Measurements from ENCODE around the gene MYH14. TPM values are rescaled to one million over a fixed set of nuclear protein-coding genes. Genes with fewer than 3 reads are reported as not detected.

MYH14 gene
- total and polyA plus RNA-seq, 2 of the 8 experiments (the other 6 are each of a cell fraction or from before 2014, with no cell fraction given), result 17.3 to 28.6 TPM

DNA sequence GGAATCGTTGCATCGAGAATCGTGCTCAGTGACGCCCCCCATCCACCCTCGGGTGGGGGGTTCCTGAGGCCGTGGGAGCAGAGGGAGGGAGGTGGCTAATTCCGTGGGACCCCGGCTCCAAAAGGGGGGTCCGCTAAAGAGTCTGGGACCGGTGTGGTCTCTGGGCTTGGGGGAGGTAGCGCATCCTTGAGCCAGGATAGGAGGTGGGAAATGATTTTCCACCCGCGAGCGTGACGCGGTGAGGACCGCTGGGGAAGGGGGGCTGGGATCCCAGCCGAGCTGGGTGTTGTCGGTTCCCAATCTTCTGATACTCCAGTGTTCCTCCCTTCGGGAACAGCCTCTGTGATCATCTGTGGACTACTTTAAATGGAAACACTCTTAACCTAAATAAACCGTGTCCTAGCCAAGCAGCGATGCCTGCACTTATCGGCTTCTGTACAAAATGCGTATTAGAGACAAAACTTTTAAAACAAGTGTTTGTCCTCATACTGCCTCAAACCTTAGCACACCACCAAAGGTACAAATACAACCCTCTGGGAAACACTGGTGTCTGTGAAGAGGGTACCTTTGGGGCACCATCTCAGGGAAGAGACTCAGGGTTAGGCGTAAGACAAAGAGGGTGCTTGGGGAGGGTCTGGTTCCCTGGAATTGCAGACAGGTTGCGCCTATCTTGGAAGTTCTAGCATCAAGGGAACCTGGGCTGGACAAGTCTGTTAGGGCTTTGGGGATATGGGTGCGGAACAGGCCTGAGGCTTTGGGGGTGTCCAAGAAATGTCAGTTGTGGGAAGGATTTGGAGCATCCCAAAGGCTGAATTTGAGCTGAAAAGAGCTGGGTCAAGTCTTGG lies 109.8 kb downstream of the MYH14 start:
- peak overlapping the region; percentile 88 to 98 for H3K4me2 ChIP-seq (ENCODE audit: insufficient read depth in 1 of 2, low read depth in 2 of 2, low read length in 2 of 2)
- H3K4ac ChIP-seq (replicated peaks; ENCODE audit: insufficient read length, low read depth, low read length), result peak overlapping the region; percentile 0
- H4K8ac ChIP-seq (ENCODE audit: extremely low read depth, insufficient read depth, low read length), result no peak overlapping the region
- H3K27ac ChIP-seq (ENCODE audit: low read depth, low read length), result peak overlapping the region; percentile 45; the same call in 1 of the 2 replicates
- no peak overlapping the region for H4K91ac ChIP-seq (replicated peaks; ENCODE audit: insufficient read length, low read length)
- peak overlapping the region; percentile 22 for H3K56ac ChIP-seq (replicated peaks; ENCODE audit: insufficient read length, low read depth, low read length)
- peak overlapping the region; percentile 43; the same call in 1 of the 2 replicates for H2BK20ac ChIP-seq (ENCODE audit: low read length)
- peaks cover 0 to 13% (median 1%) of the 10 kb centered on the region in 4 experiments; a peak in 3 of 7 replicates for H3K27me3 ChIP-seq (replicated peaks in 1 of 4; ENCODE audit: control insufficient read depth in 3 of 4, extremely low read depth in 1 of 4, insufficient read depth in 3 of 4, low read length in 3 of 4)
- peak overlapping the region; percentile 96; the same call in 1 of the 2 replicates for H2BK15ac ChIP-seq (ENCODE audit: low read length)
- H3K23ac ChIP-seq (ENCODE audit: insufficient read length), result no peak overlapping the region
- H3K23me2 ChIP-seq (ENCODE audit: low read depth, low read length), result peaks cover 22% of the 10 kb centered on the region
- peaks cover 2 to 4% of the 10 kb centered on the region in 2 experiments; a peak in 1 of 4 replicates for H3K9me3 ChIP-seq (ENCODE audit: insufficient read depth in 2 of 2, low read depth in 1 of 2, low read length in 1 of 2)
- H2BK12ac ChIP-seq (ENCODE audit: low read depth, low read length), result peak overlapping the region; percentile 92
- DNase-seq (ENCODE audit: low read depth in 1 of 2, low spot score in 2 of 2), result no peak
- peak overlapping the region; percentile 84; the same call in 1 of the 2 replicates for H2BK5ac ChIP-seq (ENCODE audit: low read depth, low read length)
- H3K18ac ChIP-seq (ENCODE audit: extremely low read depth, low read length), result peak overlapping the region; percentile 90
- no peak for FAIRE-seq
- no peak overlapping the region for H2AFZ ChIP-seq (ENCODE audit: low read length)
- H2BK120ac ChIP-seq (replicated peaks; ENCODE audit: low read depth, low read length), result no peak overlapping the region
- peak overlapping the region; percentile 7 for H4K5ac ChIP-seq (ENCODE audit: insufficient read length, low read depth, low read length)
- CTCF ChIA-PET (ENCODE audit: partially characterized antibody), result interaction anchor here (0.7 to 1.3 kb wide), 13 partner anchors 8 to 78 kb away, joined by 3 to 8 read pairs (median 4); partner anchors contain the start of gene KCNC3
- TF ChIP-seq BACH1 (IDR thresholded peaks at IDR 0.05; ENCODE audit: low read length) (peak; percentile 63; the same call in 1 of the 2 replicates), CHD1 (IDR thresholded peaks at IDR 0.05; ENCODE audit: low read depth, low read length) (no peak), MAFK (IDR thresholded peaks at IDR 0.05; ENCODE audit: low read depth, low read length) (no peak), POLR2A (IDR thresholded peaks at IDR 0.05; ENCODE audit: control extremely low read depth in 1 of 2, low read depth in 2 of 2, low read length in 2 of 2) (peak in 1 of 2 experiments; percentile 15; a peak in 1 of 3 replicates), EP300 (IDR thresholded peaks at IDR 0.05; ENCODE audit: borderline replicate concordance in 1 of 2, low read depth in 2 of 2, low read length in 2 of 2) (no peak)
- H3K14ac ChIP-seq (ENCODE audit: insufficient read length), result no peak overlapping the region
- H3K4me3 ChIP-seq (ENCODE audit: extremely low read depth in 1 of 4, insufficient read depth in 2 of 4, low read depth in 3 of 4, low read length in 4 of 4), result peak overlapping the region; percentile 42 to 88 (median 60)
- peaks cover 5 to 14% (median 9%) of the 10 kb centered on the region in 4 experiments for H3K4me1 ChIP-seq (replicated peaks in 1 of 4; ENCODE audit: control insufficient read depth in 3 of 4, insufficient read depth in 4 of 4, low read length in 3 of 4)
- peak overlapping the region; percentile 9; the same call in 1 of the 2 replicates for H2AK5ac ChIP-seq (ENCODE audit: low read depth, low read length)
- 17% methylated on average over 25 of the region's 27 CpGs; no CpG with 5 or more reads in 1 of the 2 experiments for WGBS, 2 experiments (ENCODE audit: extremely low coverage in 1 of 2, insufficient coverage in 1 of 2, insufficient read length in 1 of 2, insufficient replicate concordance in 2 of 2, low coverage in 1 of 2, low lambda C conversion rate in 2 of 2, missing lambda C conversion rate in 1 of 2)
- H4K20me1 ChIP-seq (replicated peaks in 1 of 2; ENCODE audit: control insufficient read depth in 1 of 2, insufficient read depth in 2 of 2, low read length in 2 of 2), result no peaks in the 10 kb centered on the region
- H3K79me2 ChIP-seq (ENCODE audit: control insufficient read depth in 1 of 2, insufficient read depth in 2 of 2, low read length in 2 of 2), result no peaks in the 10 kb centered on the region
- POLR2A ChIA-PET (ENCODE audit: partially characterized antibody), result interaction anchor here (0.6 to 3.1 kb wide), 15 partner anchors 8 to 466 kb away, joined by 3 to 46 read pairs (median 3); partner anchors contain the start of genes KCNC3 and MYH14
- H3K36me3 ChIP-seq (ENCODE audit: control insufficient read depth in 2 of 4, insufficient read depth in 4 of 4, low read length in 3 of 4), result peaks cover 0 to 3% (median under 1%) of the 10 kb centered on the region in 4 experiments; a peak in 2 of 8 replicates
- H3K79me1 ChIP-seq (ENCODE audit: low read depth, low read length), result no peaks in the 10 kb centered on the region
- peak overlapping the region in 2 of 4 experiments; percentile 8 to 24; a peak in 4 of 7 replicates for H3K9ac ChIP-seq (replicated peaks in 1 of 4; ENCODE audit: extremely low read depth in 1 of 4, low read depth in 3 of 4, low read length in 3 of 4)
